ENCODE measurements around the gene GOLGA6C. TPM values are rescaled to one million over a fixed set of nuclear protein-coding genes. Genes with fewer than 3 reads are reported as not detected.
A peak's percentile ranks its signal among the peaks of the same experiment; 100 is the strongest.
"Not testable (repeated sequence)": the region's sequence is repeated elsewhere in the genome, so short reads cannot be mapped to it uniquely, and the experiment has no call there.

The GOLGA6C gene
- total RNA-seq, 2 experiments from 2014 or later = not detected

- H3K4me3 Mint-ChIP-seq, H3K27ac Mint-ChIP-seq, H3K36me3 Mint-ChIP-seq, H3K9me3 Mint-ChIP-seq, H3K27me3 Mint-ChIP-seq, H3K4me1 Mint-ChIP-seq: not testable (repeated sequence)
- peak; percentile 76 for DNase-seq
Observed at GRCh38 chr15:75274509-75275107, 16.5 kb downstream of the GOLGA6C start.

- not testable (repeated sequence) for H3K27ac Mint-ChIP-seq, H3K4me3 Mint-ChIP-seq, H3K9me3 Mint-ChIP-seq, H3K4me1 Mint-ChIP-seq, DNase-seq, H3K36me3 Mint-ChIP-seq, H3K27me3 Mint-ChIP-seq
Observed at GRCh38 chr15:75275617-75276016, 17.5 kb downstream of the GOLGA6C start.

- not testable (repeated sequence) for DNase-seq, H3K4me1 Mint-ChIP-seq, H3K27ac Mint-ChIP-seq, H3K27me3 Mint-ChIP-seq, H3K36me3 Mint-ChIP-seq, H3K9me3 Mint-ChIP-seq, H3K4me3 Mint-ChIP-seq
Observed at GRCh38 chr15:75278497-75278896, 20.4 kb downstream of the GOLGA6C start.

- H3K4me3 Mint-ChIP-seq, H3K4me1 Mint-ChIP-seq, DNase-seq, H3K27ac Mint-ChIP-seq, H3K36me3 Mint-ChIP-seq, H3K9me3 Mint-ChIP-seq, H3K27me3 Mint-ChIP-seq: not testable (repeated sequence)
Observed at GRCh38 chr15:75282572-75282971, 24.4 kb downstream of the GOLGA6C start, which contains the start of gene GOLGA6D. Gene GOLGA6D, plus strand, starts transcription at chr15:75282835. Its CDS starts 41 bp downstream, at chr15:75282876.

GRCh38 chr15:75284152-75284551 is 26.0 kb downstream of the GOLGA6C start:
- not testable (repeated sequence) for H3K27ac Mint-ChIP-seq, H3K36me3 Mint-ChIP-seq, H3K27me3 Mint-ChIP-seq, H3K4me3 Mint-ChIP-seq, H3K9me3 Mint-ChIP-seq, DNase-seq, H3K4me1 Mint-ChIP-seq

- not testable (repeated sequence) for DNase-seq, H3K27ac Mint-ChIP-seq, H3K36me3 Mint-ChIP-seq, H3K9me3 Mint-ChIP-seq, H3K4me1 Mint-ChIP-seq, H3K27me3 Mint-ChIP-seq, H3K4me3 Mint-ChIP-seq
Observed at GRCh38 chr15:75293660-75294059, 35.5 kb downstream of the GOLGA6C start.

GRCh38 chr15:75298541-75299310 is 40.6 kb downstream of the GOLGA6C start:
- H3K27ac Mint-ChIP-seq, H3K27me3 Mint-ChIP-seq, DNase-seq, H3K9me3 Mint-ChIP-seq, H3K4me1 Mint-ChIP-seq, H3K36me3 Mint-ChIP-seq, H3K4me3 Mint-ChIP-seq: not testable (repeated sequence)

- H3K4me3 Mint-ChIP-seq, H3K36me3 Mint-ChIP-seq, H3K9me3 Mint-ChIP-seq, H3K4me1 Mint-ChIP-seq, H3K27ac Mint-ChIP-seq, H3K27me3 Mint-ChIP-seq: not testable (repeated sequence)
- peak; percentile 52 for DNase-seq
Observed at GRCh38 chr15:75299311-75299688, 41.2 kb downstream of the GOLGA6C start.

- not testable (repeated sequence) for H3K36me3 Mint-ChIP-seq, H3K9me3 Mint-ChIP-seq, H3K4me1 Mint-ChIP-seq, H3K27ac Mint-ChIP-seq, DNase-seq
- H3K27me3 Mint-ChIP-seq = peaks cover 15% of the 10 kb centered on the region
- H3K4me3 Mint-ChIP-seq = peak overlapping the region; percentile 25
Observed at GRCh38 chr15:75300026-75300425, 41.9 kb downstream of the GOLGA6C start.

- DNase-seq = no peak
- Mint-ChIP-seq H3K27ac (no peak overlapping the region), H3K36me3 (no peaks in the 10 kb centered on the region), H3K27me3 (peaks cover 36% of the 10 kb centered on the region), H3K9me3 (no peaks in the 10 kb centered on the region), H3K4me3 (no peak overlapping the region), H3K4me1 (no peaks in the 10 kb centered on the region)
Observed at GRCh38 chr15:75302318-75302717, 44.2 kb downstream of the GOLGA6C start.

GRCh38 chr15:75302753-75303152 is 44.6 kb downstream of the GOLGA6C start:
- not testable (repeated sequence) for H3K36me3 Mint-ChIP-seq, DNase-seq, H3K27ac Mint-ChIP-seq, H3K4me3 Mint-ChIP-seq, H3K4me1 Mint-ChIP-seq, H3K9me3 Mint-ChIP-seq
- peaks cover 41% of the 10 kb centered on the region for H3K27me3 Mint-ChIP-seq

- no peak overlapping the region for H3K4me3 Mint-ChIP-seq
- H3K27ac Mint-ChIP-seq = no peak overlapping the region
- H3K36me3 Mint-ChIP-seq = no peaks in the 10 kb centered on the region
- DNase-seq = no peak
- H3K27me3 Mint-ChIP-seq = peaks cover 58% of the 10 kb centered on the region
- no peaks in the 10 kb centered on the region for H3K9me3 Mint-ChIP-seq
- no peaks in the 10 kb centered on the region for H3K4me1 Mint-ChIP-seq
Observed at GRCh38 chr15:75306188-75306587, 48.1 kb downstream of the GOLGA6C start.

GRCh38 chr15:75307778-75308390 is 49.8 kb downstream of the GOLGA6C start:
- peaks cover 60% of the 10 kb centered on the region for H3K27me3 Mint-ChIP-seq
- peaks cover 2% of the 10 kb centered on the region for H3K4me1 Mint-ChIP-seq
- no peak overlapping the region for H3K4me3 Mint-ChIP-seq
- H3K36me3 Mint-ChIP-seq = no peaks in the 10 kb centered on the region
- H3K9me3 Mint-ChIP-seq = no peaks in the 10 kb centered on the region
- DNase-seq = peak; percentile 25
- no peak overlapping the region for H3K27ac Mint-ChIP-seq

GRCh38 chr15:75309711-75310110 is 51.6 kb downstream of the GOLGA6C start:
- no peak overlapping the region for H3K27ac Mint-ChIP-seq
- H3K36me3 Mint-ChIP-seq = no peaks in the 10 kb centered on the region
- no peaks in the 10 kb centered on the region for H3K9me3 Mint-ChIP-seq
- peaks cover 2% of the 10 kb centered on the region for H3K4me1 Mint-ChIP-seq
- no peak overlapping the region for H3K4me3 Mint-ChIP-seq
- peaks cover 48% of the 10 kb centered on the region for H3K27me3 Mint-ChIP-seq
- DNase-seq = no peak

- DNase-seq, H3K27ac Mint-ChIP-seq, H3K4me1 Mint-ChIP-seq, H3K36me3 Mint-ChIP-seq, H3K9me3 Mint-ChIP-seq, H3K4me3 Mint-ChIP-seq: not testable (repeated sequence)
- peaks cover 21% of the 10 kb centered on the region for H3K27me3 Mint-ChIP-seq
Observed at GRCh38 chr15:75312548-75312947, 54.4 kb downstream of the GOLGA6C start.

Data from activated naive CD8-positive, alpha-beta T cell treated with anti-CD3 and anti-CD28 coated beads for 36 hours (primary cell).